ENCODE data around the gene TMEM240.

The TMEM240 gene

GRCh38 chr1:1553821-1554494 is 13.5 kb upstream of the TMEM240 start:
- TF ChIP-seq CTCF (conservative IDR thresholded peaks at IDR 0.05; ENCODE audit: control insufficient read depth, insufficient read depth, low read depth, low read length) = no peak
- no peak for DNase-seq (ENCODE audit: low read depth)
- no peak overlapping the region for H3K4me3 ChIP-seq (ENCODE audit: control insufficient read depth, low read depth, low read length)

- no peak for DNase-seq (ENCODE audit: low read depth)
- TF ChIP-seq CTCF (conservative IDR thresholded peaks at IDR 0.05; ENCODE audit: control insufficient read depth, insufficient read depth, low read depth, low read length) = no peak
- no peak overlapping the region for H3K4me3 ChIP-seq (ENCODE audit: control insufficient read depth, low read depth, low read length)
These were observed 11.8 kb upstream of the TMEM240 start for GRCh38 chr1:1552263-1552639.

GRCh38 chr1:1551524-1552262 is 11.3 kb upstream of the TMEM240 start:
- no peak for TF ChIP-seq CTCF (conservative IDR thresholded peaks at IDR 0.05; ENCODE audit: control insufficient read depth, insufficient read depth, low read depth, low read length)
- DNase-seq (ENCODE audit: low read depth) = no peak
- no peak overlapping the region for H3K4me3 ChIP-seq (ENCODE audit: control insufficient read depth, low read depth, low read length)

GRCh38 chr1:1550591-1551432 is 10.4 kb upstream of the TMEM240 start:
- no peak overlapping the region for H3K4me3 ChIP-seq (ENCODE audit: control insufficient read depth, low read depth, low read length)
- peak; percentile 61 for TF ChIP-seq CTCF (conservative IDR thresholded peaks at IDR 0.05; ENCODE audit: control insufficient read depth, insufficient read depth, low read depth, low read length)
- peak; percentile 80 for DNase-seq (ENCODE audit: low read depth)

- no peak for DNase-seq (ENCODE audit: low read depth)
- no peak overlapping the region for H3K4me3 ChIP-seq (ENCODE audit: control insufficient read depth, low read depth, low read length)
- no peak for TF ChIP-seq CTCF (conservative IDR thresholded peaks at IDR 0.05; ENCODE audit: control insufficient read depth, insufficient read depth, low read depth, low read length)
These were observed 9.7 kb upstream of the TMEM240 start for GRCh38 chr1:1550087-1550486.

GRCh38 chr1:1548591-1548990 is 8.2 kb upstream of the TMEM240 start:
- TF ChIP-seq CTCF (conservative IDR thresholded peaks at IDR 0.05; ENCODE audit: control insufficient read depth, insufficient read depth, low read depth, low read length) = no peak
- DNase-seq (ENCODE audit: low read depth) = no peak

More at GRCh38 chr1:1548591-1548990, 8.2 kb upstream of the TMEM240 start:
- no peak overlapping the region for H3K4me3 ChIP-seq (ENCODE audit: control insufficient read depth, low read depth, low read length)

Data from fibroblast of mammary gland (primary cell).